ENCODE data around the gene SMOC2. TPM values are rescaled to one million over a fixed set of nuclear protein-coding genes. Genes with fewer than 3 reads are reported as not detected.

The SMOC2 gene
- total RNA-seq, 4 donors from 2014 or later: 45.8 to 382 (median 160) TPM

DNA sequence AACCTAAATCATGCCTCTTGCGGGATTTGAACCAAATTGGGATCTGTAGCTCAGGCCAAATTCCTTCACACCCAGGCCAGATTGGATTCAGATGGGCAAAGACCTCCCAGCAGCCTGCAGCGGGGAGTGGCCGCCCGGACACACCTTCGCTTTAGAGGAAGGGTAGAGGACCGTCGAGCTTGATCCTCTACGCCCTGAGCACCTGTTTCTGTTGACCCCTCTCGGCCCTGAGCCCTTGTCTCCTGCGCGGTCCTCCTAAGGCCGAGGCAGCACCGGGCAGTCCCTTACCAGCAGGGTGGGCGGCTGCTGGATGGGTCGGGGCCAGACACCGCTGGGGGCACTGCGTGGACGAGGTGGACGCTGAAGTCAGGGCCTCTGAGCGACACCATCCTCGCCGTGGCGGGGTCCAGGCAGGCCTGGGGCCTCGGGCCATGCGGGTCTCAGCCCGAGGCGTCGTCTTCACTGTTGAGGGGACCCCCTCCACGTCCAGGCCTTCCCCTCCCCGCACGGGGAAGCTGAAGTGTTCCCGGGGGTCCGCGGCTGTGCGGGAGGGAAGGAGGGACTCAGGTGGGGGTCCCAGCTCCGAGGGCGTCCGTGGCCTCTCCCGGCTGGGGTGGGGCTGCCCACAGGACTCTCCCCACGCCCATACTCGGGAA, 114.8 kb downstream of the SMOC2 start:
- 100% methylated on average over 3 of the region's 41 CpGs; no CpG with 5 or more reads in 1 of the 2 donors for WGBS, 2 donors (ENCODE audit: low coverage in 1 of 2)
- no peak for ATAC-seq
- no peaks in the 10 kb centered on the region for H3K9me3 ChIP-seq

DNA sequence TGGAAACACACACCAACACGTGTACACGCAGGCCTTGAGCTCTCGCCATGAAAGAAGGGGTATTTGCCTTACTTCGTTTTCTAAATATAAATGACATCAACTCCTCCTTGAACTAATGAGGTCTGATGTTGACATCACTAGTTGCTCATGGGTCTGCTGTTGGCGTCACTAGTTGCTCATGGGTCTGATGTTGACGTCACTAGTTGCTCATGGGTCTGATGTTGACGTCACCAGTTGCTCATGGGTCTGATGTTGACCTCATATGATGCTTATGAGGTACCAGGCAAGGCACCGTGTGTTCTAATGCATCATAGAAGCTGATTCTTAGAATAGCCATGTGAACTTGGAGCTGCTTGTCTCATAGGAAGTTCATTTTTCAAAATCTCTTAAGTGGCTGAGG, 116.5 kb downstream of the SMOC2 start:
- no peaks in the 10 kb centered on the region for H3K27me3 ChIP-seq
- H3K36me3 ChIP-seq: peaks cover 0 to 28% of the 10 kb centered on the region in 2 donors
- 96% methylated on average over 7 of the region's 8 CpGs; no CpG with 5 or more reads in 1 of the 2 donors for WGBS, 2 donors (ENCODE audit: low coverage in 1 of 2)
- TF ChIP-seq CTCF (IDR thresholded peaks at IDR 0.05) (no peak), POLR2A (IDR thresholded peaks at IDR 0.05) (no peak), POLR2AphosphoS5 (IDR thresholded peaks at IDR 0.05) (no peak), EP300 (IDR thresholded peaks at IDR 0.05) (no peak)
- ATAC-seq: no peak
- H3K4me3 ChIP-seq: no peak overlapping the region
- no peak overlapping the region for H3K27ac ChIP-seq
- no peaks in the 10 kb centered on the region for H3K4me1 ChIP-seq
- no peaks in the 10 kb centered on the region for H3K9me3 ChIP-seq

More for the DNA sequence above, 114.8 kb downstream of the SMOC2 start:
- Histone ChIP-seq H3K27ac (no peak overlapping the region), H3K36me3 (peaks cover 0 to 37% of the 10 kb centered on the region in 2 donors), H3K4me1 (no peaks in the 10 kb centered on the region), H3K27me3 (no peaks in the 10 kb centered on the region), H3K4me3 (no peak overlapping the region)
- TF ChIP-seq EP300 (IDR thresholded peaks at IDR 0.05): no peak

DNA sequence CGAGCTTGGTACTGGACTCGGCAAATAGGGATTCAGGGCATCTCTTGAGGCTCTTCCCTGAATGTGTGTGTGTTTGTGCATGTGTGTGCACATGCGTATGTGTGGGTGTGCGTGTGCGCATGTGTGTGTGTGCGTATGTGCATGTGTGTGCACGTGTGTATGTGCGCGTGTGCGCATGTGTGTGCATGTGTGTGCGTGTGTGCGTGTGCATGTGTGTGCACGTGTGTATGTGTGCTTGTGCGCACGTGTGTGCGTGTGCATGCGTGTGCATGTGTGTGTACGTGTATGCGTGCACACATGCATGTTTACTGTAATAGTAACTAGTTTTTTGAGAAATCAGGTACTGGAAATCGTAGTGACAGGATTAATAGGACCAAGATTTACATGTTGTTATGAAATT, 117.7 kb downstream of the SMOC2 start:
- Histone ChIP-seq H3K27ac (no peak overlapping the region), H3K36me3 (peaks cover 0 to 18% of the 10 kb centered on the region in 2 donors), H3K4me1 (no peaks in the 10 kb centered on the region), H3K4me3 (no peak overlapping the region), H3K9me3 (no peaks in the 10 kb centered on the region), H3K27me3 (no peaks in the 10 kb centered on the region)
- no peak for TF ChIP-seq POLR2AphosphoS5 (IDR thresholded peaks at IDR 0.05)
- TF ChIP-seq CTCF (IDR thresholded peaks at IDR 0.05): no peak
- no peak for TF ChIP-seq EP300 (IDR thresholded peaks at IDR 0.05)
- TF ChIP-seq POLR2A (IDR thresholded peaks at IDR 0.05): no peak
- no peak for ATAC-seq
- WGBS, 2 donors (ENCODE audit: low coverage in 1 of 2): 91 to 95% methylated on average over 11 to 17 of the region's 20 CpGs

- no peak for ATAC-seq
- WGBS, 2 donors (ENCODE audit: low coverage in 1 of 2): 48 to 77% methylated on average over 5 to 6 of the region's 6 CpGs
- Histone ChIP-seq H3K9me3 (no peaks in the 10 kb centered on the region), H3K27ac (no peak overlapping the region), H3K36me3 (peaks cover 0 to 9% of the 10 kb centered on the region in 2 donors), H3K4me3 (no peak overlapping the region), H3K27me3 (no peaks in the 10 kb centered on the region), H3K4me1 (no peaks in the 10 kb centered on the region)
- TF ChIP-seq POLR2AphosphoS5 (IDR thresholded peaks at IDR 0.05) (no peak), POLR2A (IDR thresholded peaks at IDR 0.05) (no peak), EP300 (IDR thresholded peaks at IDR 0.05) (no peak), CTCF (IDR thresholded peaks at IDR 0.05) (no peak)
Measured at GRCh38 chr6:168559574-168560098, 118.7 kb downstream of the SMOC2 start.

DNA sequence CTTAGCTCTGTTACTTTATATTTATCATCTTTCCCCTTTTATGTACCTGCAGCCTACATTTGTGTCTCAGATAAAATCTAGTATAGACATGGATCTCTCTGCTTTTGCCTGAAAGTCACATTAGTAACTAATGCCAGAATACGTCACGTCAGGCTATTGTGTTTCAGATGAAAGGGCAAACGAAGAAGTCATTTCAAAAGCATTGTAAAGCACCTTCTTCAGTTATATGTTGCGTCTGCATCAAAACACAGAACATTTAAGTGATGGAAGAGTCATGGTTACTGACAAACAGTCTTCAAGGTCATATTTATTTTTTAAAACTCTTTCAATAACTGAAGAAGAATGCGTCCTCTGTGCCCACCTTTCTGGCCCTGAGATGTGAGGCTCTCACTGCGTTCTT, 119.1 kb downstream of the SMOC2 start:
- H3K9me3 ChIP-seq: no peaks in the 10 kb centered on the region
- peaks cover 0 to 4% of the 10 kb centered on the region in 2 donors for H3K36me3 ChIP-seq
- TF ChIP-seq EP300 (IDR thresholded peaks at IDR 0.05) (no peak), CTCF (IDR thresholded peaks at IDR 0.05) (no peak), POLR2A (IDR thresholded peaks at IDR 0.05) (no peak), POLR2AphosphoS5 (IDR thresholded peaks at IDR 0.05) (no peak)
- H3K4me1 ChIP-seq: no peaks in the 10 kb centered on the region
- WGBS, 2 donors (ENCODE audit: low coverage in 1 of 2): 59 to 67% methylated on average over 6 of the region's 6 CpGs
- no peak for ATAC-seq
- H3K4me3 ChIP-seq: no peak overlapping the region
- H3K27ac ChIP-seq: no peak overlapping the region
- no peaks in the 10 kb centered on the region for H3K27me3 ChIP-seq
